Measurements from ENCODE around the gene SKAP1. TPM values are rescaled to one million over a fixed set of nuclear protein-coding genes. Genes with fewer than 3 reads are reported as not detected.

SKAP1 gene
- total RNA-seq, 1 experiment from 2014 or later: not detected

DNA sequence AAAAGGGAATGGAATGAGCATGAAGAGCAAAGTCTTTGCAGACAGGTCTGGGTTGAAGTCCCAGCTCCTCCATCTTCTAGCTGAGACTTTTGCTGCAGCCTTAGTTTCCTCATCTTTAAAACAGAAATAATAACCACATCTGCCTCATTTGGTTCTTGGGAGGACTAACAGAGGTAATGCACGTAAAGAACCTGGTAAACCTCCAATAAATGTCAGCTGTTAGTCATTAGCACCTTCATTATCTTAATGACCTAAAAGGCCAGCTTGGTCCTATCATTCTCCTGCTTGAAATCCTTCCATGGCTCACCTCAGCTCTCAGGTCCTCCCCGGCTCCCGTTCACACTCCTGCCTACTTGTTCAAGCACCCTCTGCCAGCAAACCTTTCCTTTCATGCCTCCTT lies 51.8 kb downstream of the SKAP1 start:
- ChIA-PET CTCF (interaction anchor here (0.7 to 1.7 kb wide), 3 partner anchors 26 to 1078 kb away, joined by 3 to 9 read pairs (median 4); no protein-coding TSS in a partner anchor), POLR2A (no interaction called here)
- Mint-ChIP-seq H3K9me3 (ENCODE audit: unreplicated experiment) (no peaks in the 10 kb centered on the region), H3K36me3 (ENCODE audit: insufficient read depth, unreplicated experiment) (no peaks in the 10 kb centered on the region), H3K27ac (ENCODE audit: low read depth, unreplicated experiment) (no peak overlapping the region), H3K4me3 (ENCODE audit: unreplicated experiment) (no peak overlapping the region), H3K4me1 (ENCODE audit: insufficient read depth, unreplicated experiment) (no peaks in the 10 kb centered on the region), H3K27me3 (ENCODE audit: insufficient read depth, unreplicated experiment) (peaks cover 27% of the 10 kb centered on the region)
- no TSS peak for BruUV-seq (replicated peaks)
- TF ChIP-seq, protein P1, sequence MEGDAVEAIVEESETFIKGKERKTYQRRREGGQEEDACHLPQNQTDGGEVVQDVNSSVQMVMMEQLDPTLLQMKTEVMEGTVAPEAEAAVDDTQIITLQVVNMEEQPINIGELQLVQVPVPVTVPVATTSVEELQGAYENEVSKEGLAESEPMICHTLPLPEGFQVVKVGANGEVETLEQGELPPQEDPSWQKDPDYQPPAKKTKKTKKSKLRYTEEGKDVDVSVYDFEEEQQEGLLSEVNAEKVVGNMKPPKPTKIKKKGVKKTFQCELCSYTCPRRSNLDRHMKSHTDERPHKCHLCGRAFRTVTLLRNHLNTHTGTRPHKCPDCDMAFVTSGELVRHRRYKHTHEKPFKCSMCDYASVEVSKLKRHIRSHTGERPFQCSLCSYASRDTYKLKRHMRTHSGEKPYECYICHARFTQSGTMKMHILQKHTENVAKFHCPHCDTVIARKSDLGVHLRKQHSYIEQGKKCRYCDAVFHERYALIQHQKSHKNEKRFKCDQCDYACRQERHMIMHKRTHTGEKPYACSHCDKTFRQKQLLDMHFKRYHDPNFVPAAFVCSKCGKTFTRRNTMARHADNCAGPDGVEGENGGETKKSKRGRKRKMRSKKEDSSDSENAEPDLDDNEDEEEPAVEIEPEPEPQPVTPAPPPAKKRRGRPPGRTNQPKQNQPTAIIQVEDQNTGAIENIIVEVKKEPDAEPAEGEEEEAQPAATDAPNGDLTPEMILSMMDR (IDR thresholded peaks at IDR 0.05; ENCODE audit: unreplicated experiment): no peak
- intact Hi-C loops (cut with micrococcal nuclease): no loop called here
- DNase-seq (ENCODE audit: unreplicated experiment): no peak

DNA sequence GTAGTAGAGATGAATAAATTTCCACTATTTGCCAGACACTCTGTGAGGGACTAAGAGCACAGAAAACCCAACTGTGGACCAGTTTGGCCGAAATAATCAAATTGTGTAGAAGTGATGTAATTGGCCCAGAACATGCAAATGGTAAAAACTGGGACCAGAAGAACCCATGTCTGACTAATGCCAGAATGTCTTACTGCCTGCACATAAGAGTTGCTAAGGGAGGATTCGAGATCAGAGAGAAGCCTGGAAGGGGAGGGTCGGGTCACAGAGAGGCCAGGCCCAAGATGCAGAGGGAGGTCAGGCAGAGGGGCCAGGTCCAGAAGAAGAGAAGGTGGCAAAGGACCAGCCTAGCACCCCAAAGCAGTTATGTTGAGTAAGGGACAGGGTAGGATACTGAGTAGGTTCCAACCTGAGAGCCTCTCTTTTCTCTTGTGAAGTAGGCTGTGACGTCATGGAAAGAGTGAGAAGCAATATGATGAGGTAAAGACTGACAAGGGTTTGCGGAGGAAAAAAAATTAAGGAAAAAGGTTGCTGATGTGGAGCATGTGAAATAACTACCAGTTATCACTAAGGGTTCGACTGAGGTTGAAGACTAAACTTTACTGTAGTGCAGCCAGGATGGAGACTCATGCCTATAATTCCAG lies 53.2 kb downstream of the SKAP1 start:
- BruUV-seq (replicated peaks): no TSS peak
- Mint-ChIP-seq H3K4me3 (ENCODE audit: unreplicated experiment) (no peak overlapping the region), H3K9me3 (ENCODE audit: unreplicated experiment) (no peaks in the 10 kb centered on the region), H3K27me3 (ENCODE audit: insufficient read depth, unreplicated experiment) (peaks cover 35% of the 10 kb centered on the region), H3K36me3 (ENCODE audit: insufficient read depth, unreplicated experiment) (no peaks in the 10 kb centered on the region), H3K4me1 (ENCODE audit: insufficient read depth, unreplicated experiment) (no peaks in the 10 kb centered on the region), H3K27ac (ENCODE audit: low read depth, unreplicated experiment) (no peak overlapping the region)
- ChIA-PET POLR2A (no interaction called here), CTCF (interaction anchor here (1.7 kb wide), 1 partner anchor 25 kb away, joined by 9 read pairs; no protein-coding TSS in a partner anchor)
- TF ChIP-seq, protein P1 (IDR thresholded peaks at IDR 0.05; ENCODE audit: unreplicated experiment): no peak
- no peak for DNase-seq (ENCODE audit: unreplicated experiment)
- intact Hi-C loops (cut with micrococcal nuclease): no loop called here

DNA sequence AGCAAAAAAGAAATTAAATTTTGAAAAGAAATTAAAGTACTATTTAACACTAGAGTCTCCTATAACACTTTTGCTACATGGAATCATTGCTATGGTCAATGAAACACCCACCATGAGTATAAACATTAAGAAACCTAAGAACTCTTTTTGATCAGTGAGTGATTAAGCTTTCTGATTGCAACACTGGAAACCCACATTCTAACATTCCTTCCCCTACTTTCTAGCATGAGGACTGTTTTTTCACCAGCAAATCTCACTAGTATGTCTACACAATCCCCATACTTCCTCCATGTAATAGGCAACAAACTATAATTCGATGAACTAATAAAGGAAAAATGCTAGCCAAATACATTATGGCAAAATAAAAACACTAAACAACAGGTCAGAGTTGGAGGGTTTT lies 54.7 kb downstream of the SKAP1 start:
- intact Hi-C loops (cut with micrococcal nuclease): no loop called here
- ChIA-PET POLR2A (no interaction called here), CTCF (interaction anchor here (0.6 to 1.2 kb wide), 6 partner anchors 10 to 402 kb away, joined by 3 to 4 read pairs (median 3); no protein-coding TSS in a partner anchor)
- H3K9me3 Mint-ChIP-seq (ENCODE audit: unreplicated experiment): no peaks in the 10 kb centered on the region
- no peaks in the 10 kb centered on the region for H3K4me1 Mint-ChIP-seq (ENCODE audit: insufficient read depth, unreplicated experiment)
- no TSS peak for BruUV-seq (replicated peaks)
- no peak overlapping the region for H3K27ac Mint-ChIP-seq (ENCODE audit: low read depth, unreplicated experiment)
- DNase-seq (ENCODE audit: unreplicated experiment): peak; percentile 11
- H3K27me3 Mint-ChIP-seq (ENCODE audit: insufficient read depth, unreplicated experiment): peaks cover 33% of the 10 kb centered on the region
- no peak overlapping the region for H3K4me3 Mint-ChIP-seq (ENCODE audit: unreplicated experiment)
- TF ChIP-seq, protein P1 (IDR thresholded peaks at IDR 0.05; ENCODE audit: unreplicated experiment): no peak
- no peaks in the 10 kb centered on the region for H3K36me3 Mint-ChIP-seq (ENCODE audit: insufficient read depth, unreplicated experiment)

DNA sequence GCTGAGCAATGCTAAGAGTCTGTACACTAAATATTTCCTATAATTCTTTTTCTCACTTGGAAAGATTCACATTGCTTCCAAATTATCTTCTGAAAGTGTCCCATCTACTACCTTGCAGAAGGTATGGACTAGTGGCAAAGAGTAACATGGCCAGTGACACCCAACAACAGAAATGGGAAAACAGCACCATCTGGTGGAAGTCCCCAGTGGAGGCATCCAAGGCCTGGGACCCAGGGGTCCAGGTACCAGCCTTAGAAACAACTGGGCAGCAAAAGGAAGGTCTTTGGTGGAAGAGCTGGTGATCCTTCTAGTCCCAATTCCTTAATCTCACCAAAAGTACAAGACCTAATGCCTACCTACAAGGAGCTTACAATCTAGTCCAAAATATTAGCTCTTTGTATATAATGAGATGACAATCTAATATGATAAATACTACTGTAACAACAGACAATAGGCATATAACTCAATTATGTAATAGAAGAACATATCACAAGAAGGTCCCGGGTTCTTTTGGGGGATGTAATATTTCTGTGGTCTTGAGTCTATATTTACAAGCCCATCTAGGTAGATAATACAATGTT lies 55.3 kb downstream of the SKAP1 start:
- DNase-seq (ENCODE audit: unreplicated experiment): peak; percentile 63
- CTCF ChIA-PET: interaction anchor here (0.7 to 1.2 kb wide), 4 partner anchors 10 to 86 kb away, joined by 3 to 4 read pairs (median 3); no protein-coding TSS in a partner anchor
- POLR2A ChIA-PET: no interaction called here
- Mint-ChIP-seq H3K4me1 (ENCODE audit: insufficient read depth, unreplicated experiment) (no peaks in the 10 kb centered on the region), H3K27ac (ENCODE audit: low read depth, unreplicated experiment) (no peak overlapping the region), H3K4me3 (ENCODE audit: unreplicated experiment) (no peak overlapping the region), H3K36me3 (ENCODE audit: insufficient read depth, unreplicated experiment) (no peaks in the 10 kb centered on the region), H3K27me3 (ENCODE audit: insufficient read depth, unreplicated experiment) (peaks cover 39% of the 10 kb centered on the region), H3K9me3 (ENCODE audit: unreplicated experiment) (no peaks in the 10 kb centered on the region)
- no TSS peak for BruUV-seq (replicated peaks)
- intact Hi-C loops (cut with micrococcal nuclease): no loop called here
- TF ChIP-seq, protein P1 (IDR thresholded peaks at IDR 0.05; ENCODE audit: unreplicated experiment): peak; percentile 31

Measured in MCF 10A (cell line).